Suprapubic skin (tissue), 3 donors: ENCODE measurements around the gene KNL1.

Source experiments
- CTCF ChIP-seq, 2 donors: fragments of 200-600 bp in 1 of 2; fragments of 450-650 bp in 1 of 2; sonication (generic) in 1 of 2; IDR thresholded peaks; one replicate each; pipeline ENCODE4 v1.5.1; 2016 to 2019; ENCODE audit warnings: antibody characterized with exemption in 2 of 2, mild to moderate bottlenecking in 1 of 2, moderate library complexity in 1 of 2
- POLR2A ChIP-seq, 2 donors: fragments of 450-650 bp; IDR thresholded peaks; one replicate each; pipeline ENCODE4 v1.6.1; 2017; ENCODE audit warnings: antibody characterized with exemption in 2 of 2, mild to moderate bottlenecking in 2 of 2, moderate library complexity in 2 of 2

GRCh38 chr15:40691737-40692136 is 97.7 kb downstream of the KNL1 start:
- no peak for TF ChIP-seq CTCF (IDR thresholded peaks at IDR 0.05)
- no peak for TF ChIP-seq POLR2A (IDR thresholded peaks at IDR 0.05)
